ENCODE results near the gene ARHGAP10. TPM values are rescaled to one million over a fixed set of nuclear protein-coding genes. Genes with fewer than 3 reads are reported as not detected.

ARHGAP10 gene
- total and polyA plus RNA-seq, 10 of the 15 experiments (the other 5 are each of a cell fraction or from before 2014, with no cell fraction given), result 1.3 to 25.8 (median 17.2) TPM

GRCh38 chr4:148078061-148078460, 346.2 kb downstream of the ARHGAP10 start (continued):
- no peak for TF ChIP-seq REST (IDR thresholded peaks at IDR 0.05; ENCODE audit: low read depth, low read length)
- TF ChIP-seq, protein P1, sequence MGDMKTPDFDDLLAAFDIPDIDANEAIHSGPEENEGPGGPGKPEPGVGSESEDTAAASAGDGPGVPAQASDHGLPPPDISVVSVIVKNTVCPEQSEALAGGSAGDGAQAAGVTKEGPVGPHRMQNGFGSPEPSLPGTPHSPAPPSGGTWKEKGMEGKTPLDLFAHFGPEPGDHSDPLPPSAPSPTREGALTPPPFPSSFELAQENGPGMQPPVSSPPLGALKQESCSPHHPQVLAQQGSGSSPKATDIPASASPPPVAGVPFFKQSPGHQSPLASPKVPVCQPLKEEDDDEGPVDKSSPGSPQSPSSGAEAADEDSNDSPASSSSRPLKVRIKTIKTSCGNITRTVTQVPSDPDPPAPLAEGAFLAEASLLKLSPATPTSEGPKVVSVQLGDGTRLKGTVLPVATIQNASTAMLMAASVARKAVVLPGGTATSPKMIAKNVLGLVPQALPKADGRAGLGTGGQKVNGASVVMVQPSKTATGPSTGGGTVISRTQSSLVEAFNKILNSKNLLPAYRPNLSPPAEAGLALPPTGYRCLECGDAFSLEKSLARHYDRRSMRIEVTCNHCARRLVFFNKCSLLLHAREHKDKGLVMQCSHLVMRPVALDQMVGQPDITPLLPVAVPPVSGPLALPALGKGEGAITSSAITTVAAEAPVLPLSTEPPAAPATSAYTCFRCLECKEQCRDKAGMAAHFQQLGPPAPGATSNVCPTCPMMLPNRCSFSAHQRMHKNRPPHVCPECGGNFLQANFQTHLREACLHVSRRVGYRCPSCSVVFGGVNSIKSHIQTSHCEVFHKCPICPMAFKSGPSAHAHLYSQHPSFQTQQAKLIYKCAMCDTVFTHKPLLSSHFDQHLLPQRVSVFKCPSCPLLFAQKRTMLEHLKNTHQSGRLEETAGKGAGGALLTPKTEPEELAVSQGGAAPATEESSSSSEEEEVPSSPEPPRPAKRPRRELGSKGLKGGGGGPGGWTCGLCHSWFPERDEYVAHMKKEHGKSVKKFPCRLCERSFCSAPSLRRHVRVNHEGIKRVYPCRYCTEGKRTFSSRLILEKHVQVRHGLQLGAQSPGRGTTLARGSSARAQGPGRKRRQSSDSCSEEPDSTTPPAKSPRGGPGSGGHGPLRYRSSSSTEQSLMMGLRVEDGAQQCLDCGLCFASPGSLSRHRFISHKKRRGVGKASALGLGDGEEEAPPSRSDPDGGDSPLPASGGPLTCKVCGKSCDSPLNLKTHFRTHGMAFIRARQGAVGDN (IDR thresholded peaks at IDR 0.05), result no peak

GRCh38 chr4:148079961-148080360, 348.1 kb downstream of the ARHGAP10 start:
- SMC1A ChIA-PET (ENCODE audit: uncharacterized antibody, unreplicated experiment), result no interaction called here
- Histone ChIP-seq H3K4me3 (no peak overlapping the region), H3K79me2 (ENCODE audit: control insufficient read depth, insufficient read depth, low read length) (no peaks in the 10 kb centered on the region), H3K9ac (ENCODE audit: control insufficient read depth, insufficient read depth, low read length) (no peak overlapping the region), H4K20me1 (ENCODE audit: control insufficient read depth, insufficient read depth) (no peaks in the 10 kb centered on the region), H3K27me3 (replicated peaks in 1 of 2; ENCODE audit: control insufficient read depth in 2 of 2, insufficient read depth in 2 of 2, low read length in 1 of 2) (no peaks in the 10 kb centered on the region), H3K9me3 (replicated peaks; ENCODE audit: control insufficient read depth, insufficient read depth, low read length) (no peaks in the 10 kb centered on the region; the same call in 2 of the 3 replicates), H3K36me3 (ENCODE audit: control insufficient read depth in 2 of 2, insufficient read depth in 2 of 2, low read length in 1 of 2) (peaks cover 0 to 4% of the 10 kb centered on the region in 2 experiments; a peak in 1 of 4 replicates), H3K4me2 (ENCODE audit: control insufficient read depth, insufficient read depth) (no peak overlapping the region), H2AFZ (ENCODE audit: control insufficient read depth, low read depth, low read length) (no peak overlapping the region), H3K4me1 (ENCODE audit: control insufficient read depth, insufficient read depth, low read length) (no peaks in the 10 kb centered on the region), H3K27ac (ENCODE audit: control insufficient read depth, insufficient read depth) (no peak overlapping the region)
- no peak for DNase-seq (ENCODE audit: low read depth, low spot score)
- no TSS peak for BruUV-seq (replicated peaks)
- CTCF ChIA-PET, result no interaction called here
- intact Hi-C loops (cut with micrococcal nuclease; ENCODE audit: unreplicated experiment) (no loop called here), in situ Hi-C loops (cut with MboI) (no loop called here)
- ATAC-seq, result no peak
- POLR2A ChIA-PET, result no interaction called here
- WGBS (ENCODE audit: insufficient coverage, insufficient replicate concordance, low lambda C conversion rate, missing lambda C conversion rate), result 45% methylated on average over 7 of the region's 7 CpGs
- RAD21 ChIA-PET (ENCODE audit: unreplicated experiment), result no interaction called here
- no peak for FAIRE-seq
- TF ChIP-seq, protein P2, sequence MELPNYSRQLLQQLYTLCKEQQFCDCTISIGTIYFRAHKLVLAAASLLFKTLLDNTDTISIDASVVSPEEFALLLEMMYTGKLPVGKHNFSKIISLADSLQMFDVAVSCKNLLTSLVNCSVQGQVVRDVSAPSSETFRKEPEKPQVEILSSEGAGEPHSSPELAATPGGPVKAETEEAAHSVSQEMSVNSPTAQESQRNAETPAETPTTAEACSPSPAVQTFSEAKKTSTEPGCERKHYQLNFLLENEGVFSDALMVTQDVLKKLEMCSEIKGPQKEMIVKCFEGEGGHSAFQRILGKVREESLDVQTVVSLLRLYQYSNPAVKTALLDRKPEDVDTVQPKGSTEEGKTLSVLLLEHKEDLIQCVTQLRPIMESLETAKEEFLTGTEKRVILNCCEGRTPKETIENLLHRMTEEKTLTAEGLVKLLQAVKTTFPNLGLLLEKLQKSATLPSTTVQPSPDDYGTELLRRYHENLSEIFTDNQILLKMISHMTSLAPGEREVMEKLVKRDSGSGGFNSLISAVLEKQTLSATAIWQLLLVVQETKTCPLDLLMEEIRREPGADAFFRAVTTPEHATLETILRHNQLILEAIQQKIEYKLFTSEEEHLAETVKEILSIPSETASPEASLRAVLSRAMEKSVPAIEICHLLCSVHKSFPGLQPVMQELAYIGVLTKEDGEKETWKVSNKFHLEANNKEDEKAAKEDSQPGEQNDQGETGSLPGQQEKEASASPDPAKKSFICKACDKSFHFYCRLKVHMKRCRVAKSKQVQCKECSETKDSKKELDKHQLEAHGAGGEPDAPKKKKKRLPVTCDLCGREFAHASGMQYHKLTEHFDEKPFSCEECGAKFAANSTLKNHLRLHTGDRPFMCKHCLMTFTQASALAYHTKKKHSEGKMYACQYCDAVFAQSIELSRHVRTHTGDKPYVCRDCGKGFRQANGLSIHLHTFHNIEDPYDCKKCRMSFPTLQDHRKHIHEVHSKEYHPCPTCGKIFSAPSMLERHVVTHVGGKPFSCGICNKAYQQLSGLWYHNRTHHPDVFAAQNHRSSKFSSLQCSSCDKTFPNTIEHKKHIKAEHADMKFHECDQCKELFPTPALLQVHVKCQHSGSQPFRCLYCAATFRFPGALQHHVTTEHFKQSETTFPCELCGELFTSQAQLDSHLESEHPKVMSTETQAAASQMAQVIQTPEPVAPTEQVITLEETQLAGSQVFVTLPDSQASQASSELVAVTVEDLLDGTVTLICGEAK (IDR thresholded peaks at IDR 0.05; ENCODE audit: borderline replicate concordance), result no peak
- TF ChIP-seq POLR2A (IDR thresholded peaks at IDR 0.05; ENCODE audit: low read depth, low read length), result no peak
- TF ChIP-seq ESRRA (IDR thresholded peaks at IDR 0.05; ENCODE audit: low read length), result no peak
- TF ChIP-seq POU2F2 (IDR thresholded peaks at IDR 0.05; ENCODE audit: borderline replicate concordance, low read depth, low read length), result no peak
- TF ChIP-seq, protein P3, sequence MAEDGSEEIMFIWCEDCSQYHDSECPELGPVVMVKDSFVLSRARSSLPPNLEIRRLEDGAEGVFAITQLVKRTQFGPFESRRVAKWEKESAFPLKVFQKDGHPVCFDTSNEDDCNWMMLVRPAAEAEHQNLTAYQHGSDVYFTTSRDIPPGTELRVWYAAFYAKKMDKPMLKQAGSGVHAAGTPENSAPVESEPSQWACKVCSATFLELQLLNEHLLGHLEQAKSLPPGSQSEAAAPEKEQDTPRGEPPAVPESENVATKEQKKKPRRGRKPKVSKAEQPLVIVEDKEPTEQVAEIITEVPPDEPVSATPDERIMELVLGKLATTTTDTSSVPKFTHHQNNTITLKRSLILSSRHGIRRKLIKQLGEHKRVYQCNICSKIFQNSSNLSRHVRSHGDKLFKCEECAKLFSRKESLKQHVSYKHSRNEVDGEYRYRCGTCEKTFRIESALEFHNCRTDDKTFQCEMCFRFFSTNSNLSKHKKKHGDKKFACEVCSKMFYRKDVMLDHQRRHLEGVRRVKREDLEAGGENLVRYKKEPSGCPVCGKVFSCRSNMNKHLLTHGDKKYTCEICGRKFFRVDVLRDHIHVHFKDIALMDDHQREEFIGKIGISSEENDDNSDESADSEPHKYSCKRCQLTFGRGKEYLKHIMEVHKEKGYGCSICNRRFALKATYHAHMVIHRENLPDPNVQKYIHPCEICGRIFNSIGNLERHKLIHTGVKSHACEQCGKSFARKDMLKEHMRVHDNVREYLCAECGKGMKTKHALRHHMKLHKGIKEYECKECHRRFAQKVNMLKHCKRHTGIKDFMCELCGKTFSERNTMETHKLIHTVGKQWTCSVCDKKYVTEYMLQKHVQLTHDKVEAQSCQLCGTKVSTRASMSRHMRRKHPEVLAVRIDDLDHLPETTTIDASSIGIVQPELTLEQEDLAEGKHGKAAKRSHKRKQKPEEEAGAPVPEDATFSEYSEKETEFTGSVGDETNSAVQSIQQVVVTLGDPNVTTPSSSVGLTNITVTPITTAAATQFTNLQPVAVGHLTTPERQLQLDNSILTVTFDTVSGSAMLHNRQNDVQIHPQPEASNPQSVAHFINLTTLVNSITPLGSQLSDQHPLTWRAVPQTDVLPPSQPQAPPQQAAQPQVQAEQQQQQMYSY (CRISPR knock-in tag; IDR thresholded peaks at IDR 0.05), result no peak

All from GM12878 (cell line).